Brain microvascular endothelial cell (primary cell): ENCODE measurements around the gene CPZ.

ENCODE experiments used
- DNase-seq: peaks from one replicate; pipeline ENCODE4 v3.0.0-alpha.2; 2020
- H3K27ac ChIP-seq: fragments of 250-450 bp; sonication (Bioruptor Pico); 2 replicates; pipeline ENCODE4 v1.5.1; 2020; ENCODE audit warnings: mild to moderate bottlenecking, moderate library complexity
- H3K27me3 ChIP-seq: fragments of 250-450 bp; sonication (Bioruptor Pico); replicated peaks from 2 replicates; pipeline ENCODE4 v1.5.1; 2020; ENCODE audit warnings: mild to moderate bottlenecking
- H3K36me3 ChIP-seq: fragments of 250-450 bp; sonication (Bioruptor Pico); replicated peaks from 2 replicates; pipeline ENCODE4 v1.5.1; 2020; ENCODE audit warnings: mild to moderate bottlenecking
- H3K4me3 ChIP-seq: 2 replicates; pipeline ENCODE4 v1.5.1; 2011; ENCODE audit warnings: low read depth, mild to moderate bottlenecking, control low read depth, low read length, moderate library complexity
- CTCF ChIP-seq: IDR thresholded peaks from 2 replicates; pipeline ENCODE4 v1.5.1; 2011; ENCODE audit warnings: low read depth, mild to moderate bottlenecking, moderate library complexity, low read length, control low read depth, inconsistent platforms; ENCODE audit errors: missing control alignments
- in situ Hi-C: cut with HindIII; loops from 2 replicates; pipeline ENCODE4 v1.10.0; 2017; ENCODE audit warnings: low sequenced_read_pairs, low pct_ligation_motif_present

The CPZ gene

GRCh38 chr4:8545439-8545765 lies 47.2 kb upstream of the CPZ start:
- no peak for TF ChIP-seq CTCF
- Histone ChIP-seq H3K4me3 (no peak overlapping the region), H3K36me3 (no peaks in the 10 kb centered on the region), H3K27ac (no peak overlapping the region), H3K27me3 (no peaks in the 10 kb centered on the region)
- in situ Hi-C loops: no loop called here
- DNase-seq: no peak

- DNase-seq: no peak
- Histone ChIP-seq H3K4me3 (no peak overlapping the region), H3K27me3 (no peaks in the 10 kb centered on the region), H3K36me3 (no peaks in the 10 kb centered on the region), H3K27ac (no peak overlapping the region)
- in situ Hi-C loops: no loop called here
- no peak for TF ChIP-seq CTCF
Measured at GRCh38 chr4:8546766-8547107, 45.8 kb upstream of the CPZ start.

- in situ Hi-C loops: no loop called here
- peak; percentile 71 for DNase-seq
- H3K4me3 ChIP-seq: no peak overlapping the region
- TF ChIP-seq CTCF: no peak
- no peaks in the 10 kb centered on the region for H3K27me3 ChIP-seq
- peak overlapping the region; percentile 29 for H3K27ac ChIP-seq
- no peaks in the 10 kb centered on the region for H3K36me3 ChIP-seq
Measured at GRCh38 chr4:8547108-8547911, 45.3 kb upstream of the CPZ start.

- no peak for DNase-seq
- no peak for TF ChIP-seq CTCF
- in situ Hi-C loops: no loop called here
- no peaks in the 10 kb centered on the region for H3K36me3 ChIP-seq
- H3K27me3 ChIP-seq: no peaks in the 10 kb centered on the region
- no peak overlapping the region for H3K4me3 ChIP-seq
- no peak overlapping the region for H3K27ac ChIP-seq
Measured at GRCh38 chr4:8547912-8548730, 44.4 kb upstream of the CPZ start.

GRCh38 chr4:8548731-8549351 lies 43.7 kb upstream of the CPZ start:
- H3K36me3 ChIP-seq: no peaks in the 10 kb centered on the region
- H3K27me3 ChIP-seq: no peaks in the 10 kb centered on the region
- in situ Hi-C loops: no loop called here
- H3K27ac ChIP-seq: no peak overlapping the region
- no peak for TF ChIP-seq CTCF
- DNase-seq: no peak
- H3K4me3 ChIP-seq: no peak overlapping the region
